Mesenteric fat pad (tissue), 1 donor: ENCODE measurements around the gene MTAP. TPM values are rescaled to one million over a fixed set of nuclear protein-coding genes. Genes with fewer than 3 reads are reported as not detected.

Source experiments
- DNase-seq: peaks from one replicate; pipeline ENCODE4 v3.0.0-alpha.2; 2020; ENCODE audit warnings: low spot score
- total RNA-seq: library from RNA; stranded (reverse); fragmentation: NEBNext Ultra II Directional; extraction: Animal tissue kit (Norgen Biotek cat#: 25700); gene quantifications from one replicate; pipeline ENCODE4 v1.2.1, GENCODE V29; 2021
- donor health status: DM: yes; HTN: yes; CAD: no.

Gene MTAP
- total RNA-seq, 1 donor from 2014 or later, result 38.8 TPM

- DNase-seq, result no peak
Measured at GRCh38 chr9:21848615-21849014, 46.2 kb downstream of the MTAP start.

GRCh38 chr9:21852754-21853153, 50.3 kb downstream of the MTAP start:
- no peak for DNase-seq

- DNase-seq, result no peak
Measured at GRCh38 chr9:21853414-21853813, 51.0 kb downstream of the MTAP start.

DNA sequence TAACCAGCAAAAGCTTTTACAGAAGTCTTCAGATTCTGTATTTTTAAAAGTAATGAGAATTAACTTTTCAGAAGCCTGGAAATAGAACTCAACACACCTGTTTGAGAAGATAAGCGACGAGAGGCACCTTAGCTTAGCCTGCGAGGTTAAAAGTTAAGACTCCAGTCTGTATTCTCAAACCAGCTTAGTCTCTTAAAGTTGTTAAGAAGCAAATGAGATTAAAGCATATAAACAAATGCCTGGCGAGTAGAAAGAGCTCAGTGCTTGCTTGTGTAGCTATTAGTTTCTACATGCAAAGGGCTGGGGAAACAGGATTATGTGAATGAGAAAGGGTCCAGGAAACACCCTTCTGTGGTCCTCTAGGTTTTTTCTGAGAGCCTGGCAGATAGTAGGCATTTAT, 51.7 kb downstream of the MTAP start:
- DNase-seq, result no peak

DNA sequence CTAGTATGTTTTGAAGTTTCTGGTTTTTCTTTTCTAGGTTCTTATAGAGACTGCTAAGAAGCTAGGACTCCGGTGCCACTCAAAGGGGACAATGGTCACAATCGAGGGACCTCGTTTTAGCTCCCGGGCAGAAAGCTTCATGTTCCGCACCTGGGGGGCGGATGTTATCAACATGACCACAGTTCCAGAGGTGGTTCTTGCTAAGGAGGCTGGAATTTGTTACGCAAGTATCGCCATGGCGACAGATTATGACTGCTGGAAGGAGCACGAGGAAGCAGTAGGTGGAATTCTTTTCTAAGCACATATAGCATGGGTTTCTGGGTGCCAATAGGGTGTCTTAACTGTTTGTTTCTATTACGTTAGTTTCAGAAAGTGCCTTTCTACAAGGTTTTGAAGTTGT, 52.2 kb downstream of the MTAP start:
- no peak for DNase-seq

GRCh38 chr9:21856301-21857094, 54.1 kb downstream of the MTAP start:
- no peak for DNase-seq

DNA sequence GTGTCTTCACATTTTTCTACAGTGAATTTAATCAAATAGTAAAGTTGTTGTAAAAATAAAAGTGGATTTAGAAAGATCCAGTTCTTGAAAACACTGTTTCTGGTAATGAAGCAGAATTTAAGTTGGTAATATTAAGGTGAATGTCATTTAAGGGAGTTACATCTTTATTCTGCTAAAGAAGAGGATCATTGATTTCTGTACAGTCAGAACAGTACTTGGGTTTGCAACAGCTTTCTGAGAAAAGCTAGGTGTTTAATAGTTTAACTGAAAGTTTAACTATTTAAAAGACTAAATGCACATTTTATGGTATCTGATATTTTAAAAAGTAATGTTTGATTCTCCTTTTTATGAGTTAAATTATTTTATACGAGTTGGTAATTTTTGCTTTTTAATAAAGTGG, 60.4 kb downstream of the MTAP start:
- DNase-seq, result no peak

- DNase-seq, result no peak
Measured at GRCh38 chr9:21864505-21864904, 62.1 kb downstream of the MTAP start.

DNA sequence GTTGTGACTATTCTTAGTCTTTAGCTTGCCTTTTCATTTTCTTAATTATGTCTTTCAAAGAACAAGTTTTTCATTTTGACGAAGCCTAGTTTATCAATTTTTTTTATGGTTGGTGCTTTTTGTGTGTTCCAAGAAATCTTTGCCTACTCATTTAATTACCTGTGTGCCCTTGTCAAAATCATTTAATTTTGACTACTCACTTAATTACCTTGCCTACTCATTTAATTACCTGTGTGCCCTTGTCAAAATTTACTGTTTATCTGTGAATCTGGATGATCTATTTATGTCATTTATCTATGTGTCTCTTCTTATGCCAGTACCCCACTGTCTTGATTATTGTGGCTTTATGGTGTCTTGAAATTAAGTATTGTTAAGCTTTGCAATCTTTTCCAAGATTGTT, 63.9 kb downstream of the MTAP start:
- no peak for DNase-seq

GRCh38 chr9:21871256-21871975, 69.0 kb downstream of the MTAP start:
- no peak for DNase-seq

DNA sequence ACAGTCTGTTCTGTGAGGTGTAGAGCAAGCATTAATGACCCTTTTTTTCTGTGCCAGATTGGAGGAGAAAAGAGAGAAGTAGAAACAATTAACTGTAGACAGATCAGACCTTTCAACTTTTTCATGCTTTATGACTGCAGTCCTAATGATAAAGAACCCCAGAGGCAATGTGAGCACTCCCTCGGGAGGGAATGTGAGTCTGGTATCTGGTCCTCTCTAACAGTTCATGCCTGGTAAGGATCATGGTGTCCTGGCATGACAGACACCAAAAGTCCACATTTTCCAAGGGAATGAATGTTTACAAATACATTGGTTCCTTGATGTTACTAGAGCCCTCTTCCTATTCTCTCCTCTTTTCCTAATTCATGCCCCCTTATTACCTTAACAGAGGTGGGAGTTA, 70.3 kb downstream of the MTAP start:
- no peak for DNase-seq

- no peak for DNase-seq
Measured at GRCh38 chr9:21873540-21874221, 71.2 kb downstream of the MTAP start.

DNA sequence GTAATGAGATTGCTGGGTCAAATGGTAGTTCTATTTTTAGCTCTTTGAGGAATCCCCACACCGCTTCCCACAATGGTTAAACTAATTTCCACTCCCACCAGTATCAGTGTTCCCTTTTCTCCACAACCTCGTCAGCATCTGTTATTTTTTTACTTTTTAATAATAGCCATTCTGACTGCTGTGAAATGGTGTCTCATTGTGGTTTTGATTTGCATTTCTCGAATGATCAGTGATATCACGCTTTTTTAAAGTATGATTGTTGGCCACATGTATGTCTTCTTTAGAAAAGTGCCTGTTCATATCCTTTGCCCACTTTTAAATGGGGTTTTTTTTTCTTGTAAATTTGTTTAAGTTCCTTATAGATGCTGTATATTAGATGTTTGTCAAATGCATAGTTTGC, 73.5 kb downstream of the MTAP start:
- no peak for DNase-seq

DNA sequence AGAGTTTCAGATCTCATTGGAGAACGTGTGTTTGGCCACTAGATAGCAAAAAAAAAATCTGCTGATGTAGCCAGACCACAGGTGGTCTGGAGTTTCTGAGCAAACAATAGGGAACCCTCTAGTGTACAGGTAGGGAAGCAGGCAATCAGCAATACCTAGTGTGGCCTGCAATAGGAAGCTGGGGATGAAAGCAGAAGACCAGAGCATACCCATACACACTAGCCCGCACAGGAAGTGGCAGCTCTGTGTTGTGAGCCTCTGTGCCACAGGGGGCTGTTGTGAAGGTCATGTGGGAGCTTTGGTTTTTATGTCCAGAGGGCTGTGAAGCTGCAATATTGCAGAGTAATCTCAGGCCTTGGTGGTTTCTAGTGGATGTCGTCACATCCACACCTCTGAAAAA, 81.2 kb downstream of the MTAP start:
- no peak for DNase-seq

- no peak for DNase-seq
Measured at GRCh38 chr9:21889673-21890072, 87.2 kb downstream of the MTAP start.

- no peak for DNase-seq
Measured at GRCh38 chr9:21890696-21891095, 88.3 kb downstream of the MTAP start.

- DNase-seq, result no peak
Measured at GRCh38 chr9:21901546-21901945, 99.1 kb downstream of the MTAP start.

DNA sequence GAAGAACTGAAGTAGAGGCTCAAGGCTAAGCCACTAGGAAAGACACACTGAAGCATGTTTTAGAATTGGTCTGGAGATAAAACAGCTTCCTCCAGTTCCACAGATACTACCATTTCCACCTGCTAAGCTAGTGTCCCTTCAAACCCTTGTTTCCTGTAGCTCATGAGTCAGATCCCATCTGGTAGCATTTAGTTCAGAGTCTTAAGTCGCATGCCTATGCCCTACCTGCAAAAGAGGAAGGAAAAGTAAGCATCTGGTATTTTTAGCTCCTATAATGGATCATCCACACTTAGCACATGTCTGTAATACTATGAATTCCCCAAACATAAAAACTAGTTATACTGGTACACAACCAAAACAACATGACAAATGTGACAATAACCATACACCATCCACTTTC, 99.7 kb downstream of the MTAP start:
- DNase-seq, result no peak

DNA sequence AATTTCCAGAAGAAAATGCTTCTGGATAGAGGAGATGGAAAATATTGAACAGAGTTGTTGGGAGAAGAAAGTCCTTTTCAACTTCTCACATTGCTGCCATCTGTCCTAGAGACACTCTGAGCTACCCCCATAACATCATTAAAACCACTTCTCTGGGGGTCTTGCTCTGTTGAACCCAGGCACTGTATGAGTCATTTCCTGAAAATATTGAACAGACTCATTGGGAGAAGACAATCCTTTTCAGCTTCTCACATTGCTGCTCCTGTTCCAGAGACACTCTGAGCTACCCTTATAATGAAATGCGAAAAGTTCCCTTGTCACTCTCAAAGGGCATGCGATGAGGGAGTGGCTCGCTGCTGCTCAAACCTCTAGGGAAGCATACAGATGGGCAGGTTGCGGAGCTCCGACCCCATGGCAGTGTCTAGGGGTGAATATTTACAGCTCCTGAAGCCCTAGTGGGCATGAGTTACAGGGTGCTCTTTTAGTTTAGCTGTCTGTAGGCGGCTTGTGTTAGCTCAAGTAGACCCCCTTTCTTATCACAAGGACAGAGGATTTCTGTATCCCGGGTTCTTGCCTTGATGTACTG, 101.0 kb downstream of the MTAP start:
- DNase-seq, result no peak

- no peak for DNase-seq
Measured at GRCh38 chr9:21904371-21904770, 101.9 kb downstream of the MTAP start.

DNA sequence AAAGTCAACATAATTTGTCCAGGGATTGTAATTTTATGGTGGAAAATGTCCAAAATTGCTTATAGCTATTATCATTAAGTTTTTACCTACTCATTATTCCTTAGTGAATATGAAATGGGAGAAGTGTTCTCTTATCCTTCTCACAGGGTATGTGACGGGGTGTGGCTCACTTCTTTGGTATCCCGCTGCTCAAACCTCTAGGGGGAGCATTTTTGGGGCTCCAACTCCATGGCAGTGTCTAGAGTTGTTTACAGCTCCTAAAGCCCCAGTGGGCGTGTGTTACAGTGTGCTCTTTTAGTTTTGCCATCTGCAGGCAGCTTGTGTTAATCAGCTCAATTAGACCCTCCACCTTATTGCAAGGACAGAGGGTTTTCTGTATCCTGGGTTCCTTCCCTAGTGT, 102.3 kb downstream of the MTAP start:
- DNase-seq, result no peak

GRCh38 chr9:21906213-21906612, 103.8 kb downstream of the MTAP start:
- DNase-seq, result no peak
